Osteoblast (primary cell): ENCODE results near the gene STT3A. TPM values are rescaled to one million over a fixed set of nuclear protein-coding genes. Genes with fewer than 3 reads are reported as not detected.

Experiments used
- DNase-seq: peaks from one replicate; pipeline ENCODE4 v3.0.0; 2011; ENCODE audit warnings: low spot score, mixed read lengths; ENCODE audit not compliant: insufficient read length; ENCODE audit errors: missing footprints
- H2AFZ ChIP-seq: 2 replicates; pipeline ENCODE4 v1.6.0; 2011; ENCODE audit warnings: mild to moderate bottlenecking, low read length
- H3K27ac ChIP-seq: 2 replicates; pipeline ENCODE4 v1.5.1; 2011; ENCODE audit warnings: mild to moderate bottlenecking, low read depth, low read length, moderate library complexity
- H3K27me3 ChIP-seq: 2 replicates; pipeline ENCODE4 v1.6.0; 2012; ENCODE audit warnings: mild to moderate bottlenecking, control low read depth, inconsistent platforms, low read length, moderate library complexity; ENCODE audit not compliant: insufficient read depth
- H3K36me3 ChIP-seq: 2 replicates; pipeline ENCODE4 v1.5.1; 2011; ENCODE audit warnings: mild to moderate bottlenecking, low read length, control low read depth, moderate library complexity; ENCODE audit not compliant: insufficient read depth
- H3K4me1 ChIP-seq: 2 replicates; pipeline ENCODE4 v1.5.1; 2011; ENCODE audit warnings: mild to moderate bottlenecking, low read length, control low read depth, moderate library complexity; ENCODE audit not compliant: insufficient read depth
- H3K4me2 ChIP-seq: 2 replicates; pipeline ENCODE4 v1.6.0; 2011; ENCODE audit warnings: mild to moderate bottlenecking, low read length; ENCODE audit not compliant: insufficient read depth
- H3K4me3 ChIP-seq: fragments of 200-600 bp; sonication (generic); 3 replicates; pipeline ENCODE4 v1.5.1; 2012; ENCODE audit warnings: mild to moderate bottlenecking, low read length, inconsistent platforms; ENCODE audit not compliant: insufficient read depth
- H3K79me2 ChIP-seq: 2 replicates; pipeline ENCODE4 v1.6.0; 2012; ENCODE audit warnings: mild to moderate bottlenecking, low read length, control low read depth, inconsistent platforms; ENCODE audit not compliant: insufficient read depth
- H3K9me3 ChIP-seq: 2 replicates; pipeline ENCODE4 v1.5.1; 2011; ENCODE audit warnings: low read depth, low read length, control low read depth
- H4K20me1 ChIP-seq: 2 replicates; pipeline ENCODE4 v1.6.0; 2012; ENCODE audit warnings: mild to moderate bottlenecking, low read length, control low read depth; ENCODE audit not compliant: insufficient read depth
- total RNA-seq: library from RNA; depleted of rRNA; stranded (reverse); fragments of >200 nt; gene quantifications from 2 replicates; pipeline ENCODE4 v1.2.3, GENCODE V29; 2012
- TF ChIP-seq, protein P1 (sequence below): IDR thresholded peaks from 2 replicates; pipeline ENCODE4 v1.5.1; 2011; ENCODE audit warnings: mild to moderate bottlenecking, low read depth, low read length, moderate library complexity; ENCODE audit errors: extremely low read depth

Gene STT3A
- total RNA-seq, 1 donor = 224 TPM

DNA sequence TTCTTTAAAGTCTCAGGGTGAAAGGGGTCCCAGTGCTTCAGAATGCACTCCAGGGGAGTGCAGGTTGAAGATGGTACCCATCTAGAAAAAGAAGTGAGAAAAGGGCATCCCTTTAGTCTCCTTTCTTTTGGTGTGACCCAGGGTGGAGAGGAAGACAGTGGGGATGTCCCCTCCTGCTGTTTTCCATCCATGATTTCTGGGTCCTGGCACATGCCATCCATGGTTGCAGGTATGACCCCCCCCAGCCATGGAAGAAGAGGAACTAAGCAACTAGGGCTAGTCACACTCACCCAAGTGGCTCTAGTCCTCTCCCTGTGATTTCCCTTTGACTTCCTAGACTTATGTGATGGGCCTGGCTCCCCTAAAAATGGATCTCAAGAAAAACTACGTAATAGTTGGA, 39.3 kb upstream of the STT3A start:
- H3K4me3 ChIP-seq = no peak overlapping the region
- H3K27me3 ChIP-seq = no peaks in the 10 kb centered on the region
- H3K4me2 ChIP-seq = no peak overlapping the region
- no peaks in the 10 kb centered on the region for H3K4me1 ChIP-seq
- no peak overlapping the region for H2AFZ ChIP-seq
- DNase-seq = no peak
- H4K20me1 ChIP-seq = no peaks in the 10 kb centered on the region
- no peaks in the 10 kb centered on the region for H3K79me2 ChIP-seq
- peaks cover 14% of the 10 kb centered on the region for H3K9me3 ChIP-seq
- H3K36me3 ChIP-seq = no peaks in the 10 kb centered on the region
- H3K27ac ChIP-seq = no peak overlapping the region
- TF ChIP-seq, protein P1, sequence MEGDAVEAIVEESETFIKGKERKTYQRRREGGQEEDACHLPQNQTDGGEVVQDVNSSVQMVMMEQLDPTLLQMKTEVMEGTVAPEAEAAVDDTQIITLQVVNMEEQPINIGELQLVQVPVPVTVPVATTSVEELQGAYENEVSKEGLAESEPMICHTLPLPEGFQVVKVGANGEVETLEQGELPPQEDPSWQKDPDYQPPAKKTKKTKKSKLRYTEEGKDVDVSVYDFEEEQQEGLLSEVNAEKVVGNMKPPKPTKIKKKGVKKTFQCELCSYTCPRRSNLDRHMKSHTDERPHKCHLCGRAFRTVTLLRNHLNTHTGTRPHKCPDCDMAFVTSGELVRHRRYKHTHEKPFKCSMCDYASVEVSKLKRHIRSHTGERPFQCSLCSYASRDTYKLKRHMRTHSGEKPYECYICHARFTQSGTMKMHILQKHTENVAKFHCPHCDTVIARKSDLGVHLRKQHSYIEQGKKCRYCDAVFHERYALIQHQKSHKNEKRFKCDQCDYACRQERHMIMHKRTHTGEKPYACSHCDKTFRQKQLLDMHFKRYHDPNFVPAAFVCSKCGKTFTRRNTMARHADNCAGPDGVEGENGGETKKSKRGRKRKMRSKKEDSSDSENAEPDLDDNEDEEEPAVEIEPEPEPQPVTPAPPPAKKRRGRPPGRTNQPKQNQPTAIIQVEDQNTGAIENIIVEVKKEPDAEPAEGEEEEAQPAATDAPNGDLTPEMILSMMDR = no peak

GRCh38 chr11:125554038-125554437, 38.6 kb upstream of the STT3A start:
- no peak overlapping the region for H3K4me2 ChIP-seq
- no peaks in the 10 kb centered on the region for H3K4me1 ChIP-seq
- no peaks in the 10 kb centered on the region for H4K20me1 ChIP-seq
- no peak overlapping the region for H2AFZ ChIP-seq
- peaks cover 14% of the 10 kb centered on the region for H3K9me3 ChIP-seq
- no peaks in the 10 kb centered on the region for H3K79me2 ChIP-seq
- no peak for DNase-seq
- no peaks in the 10 kb centered on the region for H3K36me3 ChIP-seq
- no peaks in the 10 kb centered on the region for H3K27me3 ChIP-seq
- H3K27ac ChIP-seq = no peak overlapping the region
- TF ChIP-seq, protein P1 = no peak
- no peak overlapping the region for H3K4me3 ChIP-seq

GRCh38 chr11:125559888-125560287, 32.8 kb upstream of the STT3A start:
- Histone ChIP-seq H3K4me3 (no peak overlapping the region), H3K27me3 (no peaks in the 10 kb centered on the region), H3K36me3 (no peaks in the 10 kb centered on the region), H4K20me1 (no peaks in the 10 kb centered on the region), H3K27ac (no peak overlapping the region), H3K79me2 (no peaks in the 10 kb centered on the region), H3K4me2 (no peak overlapping the region), H3K4me1 (no peaks in the 10 kb centered on the region), H2AFZ (no peak overlapping the region), H3K9me3 (no peaks in the 10 kb centered on the region)
- TF ChIP-seq, protein P1 = no peak
- no peak for DNase-seq

DNA sequence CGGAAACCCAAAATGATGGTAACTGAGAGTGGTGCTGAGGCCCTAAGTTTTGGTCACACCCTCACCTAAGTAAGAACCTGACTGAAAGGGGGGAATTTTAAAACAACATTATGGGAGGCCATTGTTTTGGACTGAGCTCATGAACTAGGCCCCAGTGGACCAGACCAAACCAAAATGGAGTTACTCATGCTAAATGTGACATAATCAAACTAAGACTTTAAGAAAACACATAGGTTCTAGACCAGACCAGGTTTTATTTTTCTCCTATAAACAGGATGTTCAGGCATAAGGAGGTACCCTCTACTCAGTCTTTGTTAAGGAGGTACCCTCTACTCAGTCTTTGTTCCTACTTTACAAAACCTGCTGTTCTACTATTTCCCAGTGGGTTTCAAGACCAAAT, 30.7 kb upstream of the STT3A start:
- H3K4me2 ChIP-seq = no peak overlapping the region
- H3K4me1 ChIP-seq = no peaks in the 10 kb centered on the region
- no peaks in the 10 kb centered on the region for H3K79me2 ChIP-seq
- H3K36me3 ChIP-seq = no peaks in the 10 kb centered on the region
- H3K9me3 ChIP-seq = no peaks in the 10 kb centered on the region
- no peak overlapping the region for H3K4me3 ChIP-seq
- DNase-seq = no peak
- no peaks in the 10 kb centered on the region for H3K27me3 ChIP-seq
- TF ChIP-seq, protein P1 = no peak
- no peak overlapping the region for H3K27ac ChIP-seq
- H2AFZ ChIP-seq = no peak overlapping the region
- no peaks in the 10 kb centered on the region for H4K20me1 ChIP-seq
